Thyroid gland (tissue), 4 donors: Measurements from ENCODE around the gene URM1.
A peak's percentile ranks its signal among the peaks of the same experiment; 100 is the strongest.

Experiments used
- POLR2A ChIP-seq, 2 donors: fragments of 450-650 bp; IDR thresholded peaks; one replicate each; pipeline ENCODE4 v1.6.1; 2017; ENCODE audit warnings: antibody characterized with exemption in 2 of 2, mild to moderate bottlenecking in 2 of 2, moderate library complexity in 1 of 2
- TF ChIP-seq, protein P1 (sequence below), 6 experiments: fragments of 200-600 bp in 3 of 6; fragments of 450-650 bp in 3 of 6; sonication (generic) in 3 of 6; IDR thresholded peaks; one replicate each; pipeline ENCODE4 v1.5.1; 2016 to 2019; ENCODE audit warnings: antibody characterized with exemption in 6 of 6, mild to moderate bottlenecking in 2 of 6, inconsistent platforms in 1 of 6, moderate library complexity in 1 of 6

DNA sequence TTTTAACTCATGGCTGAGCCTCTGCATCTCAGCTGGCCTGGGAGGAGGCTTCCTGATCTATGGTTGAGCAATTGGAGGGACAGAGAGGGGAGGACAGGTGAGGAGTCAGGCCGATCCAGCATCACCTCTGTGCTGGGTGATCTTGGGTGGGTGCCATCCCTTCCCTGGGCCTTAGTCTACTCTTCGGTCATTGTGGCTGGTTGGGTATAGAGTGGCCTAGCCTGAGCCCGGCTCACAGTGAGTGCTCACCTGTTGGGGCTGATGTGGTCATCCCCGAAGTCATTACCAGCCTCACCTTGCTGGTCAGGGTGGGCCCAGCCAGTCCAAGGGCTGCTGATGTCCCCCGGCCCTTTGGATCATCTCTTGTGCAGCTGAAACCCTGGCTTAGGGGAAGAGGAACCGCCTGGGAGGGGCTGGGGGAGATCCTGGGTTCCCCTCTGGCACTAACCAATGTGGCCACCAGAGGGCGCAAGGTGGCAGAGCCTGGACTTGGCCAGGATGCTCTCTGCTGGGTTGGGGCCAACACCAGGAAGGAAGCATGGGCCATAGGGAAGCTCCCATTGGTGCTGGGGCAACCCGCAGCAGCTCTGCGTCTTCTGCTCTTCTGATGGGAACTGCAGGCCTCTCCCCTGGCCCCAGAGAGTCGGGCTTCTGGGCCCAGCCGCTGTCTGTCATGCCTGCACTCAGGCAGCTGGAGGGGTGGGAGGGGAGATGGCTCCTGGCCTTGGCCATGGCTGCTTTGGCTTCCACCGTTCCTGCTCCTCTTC is 67.4 kb downstream of the URM1 start:
- no peak for TF ChIP-seq POLR2A (IDR thresholded peaks at IDR 0.05)
- TF ChIP-seq, protein P1, sequence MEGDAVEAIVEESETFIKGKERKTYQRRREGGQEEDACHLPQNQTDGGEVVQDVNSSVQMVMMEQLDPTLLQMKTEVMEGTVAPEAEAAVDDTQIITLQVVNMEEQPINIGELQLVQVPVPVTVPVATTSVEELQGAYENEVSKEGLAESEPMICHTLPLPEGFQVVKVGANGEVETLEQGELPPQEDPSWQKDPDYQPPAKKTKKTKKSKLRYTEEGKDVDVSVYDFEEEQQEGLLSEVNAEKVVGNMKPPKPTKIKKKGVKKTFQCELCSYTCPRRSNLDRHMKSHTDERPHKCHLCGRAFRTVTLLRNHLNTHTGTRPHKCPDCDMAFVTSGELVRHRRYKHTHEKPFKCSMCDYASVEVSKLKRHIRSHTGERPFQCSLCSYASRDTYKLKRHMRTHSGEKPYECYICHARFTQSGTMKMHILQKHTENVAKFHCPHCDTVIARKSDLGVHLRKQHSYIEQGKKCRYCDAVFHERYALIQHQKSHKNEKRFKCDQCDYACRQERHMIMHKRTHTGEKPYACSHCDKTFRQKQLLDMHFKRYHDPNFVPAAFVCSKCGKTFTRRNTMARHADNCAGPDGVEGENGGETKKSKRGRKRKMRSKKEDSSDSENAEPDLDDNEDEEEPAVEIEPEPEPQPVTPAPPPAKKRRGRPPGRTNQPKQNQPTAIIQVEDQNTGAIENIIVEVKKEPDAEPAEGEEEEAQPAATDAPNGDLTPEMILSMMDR (IDR thresholded peaks at IDR 0.05): peak; percentile 80 to 95 (median 86)
